ENCODE results near the gene SH3RF3.

Gene SH3RF3

DNA sequence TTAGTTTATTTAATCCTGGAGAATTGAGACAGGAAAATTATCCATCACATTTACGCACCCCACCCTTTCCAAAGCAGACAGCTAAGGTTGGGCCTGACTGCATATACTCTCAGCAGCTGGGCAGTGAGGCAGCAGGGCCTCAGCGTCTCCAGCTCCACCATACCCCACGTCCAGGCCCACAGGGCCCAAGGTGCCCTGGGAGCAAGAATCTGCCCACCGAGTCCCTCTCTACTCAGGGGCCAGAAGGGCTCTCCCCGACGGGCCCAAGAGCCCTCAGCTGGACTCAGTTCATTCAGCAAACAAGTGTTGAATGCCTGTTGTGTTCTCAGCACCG is 358.5 kb downstream of the SH3RF3 start:
- TF ChIP-seq, protein P1, sequence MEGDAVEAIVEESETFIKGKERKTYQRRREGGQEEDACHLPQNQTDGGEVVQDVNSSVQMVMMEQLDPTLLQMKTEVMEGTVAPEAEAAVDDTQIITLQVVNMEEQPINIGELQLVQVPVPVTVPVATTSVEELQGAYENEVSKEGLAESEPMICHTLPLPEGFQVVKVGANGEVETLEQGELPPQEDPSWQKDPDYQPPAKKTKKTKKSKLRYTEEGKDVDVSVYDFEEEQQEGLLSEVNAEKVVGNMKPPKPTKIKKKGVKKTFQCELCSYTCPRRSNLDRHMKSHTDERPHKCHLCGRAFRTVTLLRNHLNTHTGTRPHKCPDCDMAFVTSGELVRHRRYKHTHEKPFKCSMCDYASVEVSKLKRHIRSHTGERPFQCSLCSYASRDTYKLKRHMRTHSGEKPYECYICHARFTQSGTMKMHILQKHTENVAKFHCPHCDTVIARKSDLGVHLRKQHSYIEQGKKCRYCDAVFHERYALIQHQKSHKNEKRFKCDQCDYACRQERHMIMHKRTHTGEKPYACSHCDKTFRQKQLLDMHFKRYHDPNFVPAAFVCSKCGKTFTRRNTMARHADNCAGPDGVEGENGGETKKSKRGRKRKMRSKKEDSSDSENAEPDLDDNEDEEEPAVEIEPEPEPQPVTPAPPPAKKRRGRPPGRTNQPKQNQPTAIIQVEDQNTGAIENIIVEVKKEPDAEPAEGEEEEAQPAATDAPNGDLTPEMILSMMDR (conservative IDR thresholded peaks at IDR 0.05): no peak
- H3K27ac ChIP-seq: no peak overlapping the region

DNA sequence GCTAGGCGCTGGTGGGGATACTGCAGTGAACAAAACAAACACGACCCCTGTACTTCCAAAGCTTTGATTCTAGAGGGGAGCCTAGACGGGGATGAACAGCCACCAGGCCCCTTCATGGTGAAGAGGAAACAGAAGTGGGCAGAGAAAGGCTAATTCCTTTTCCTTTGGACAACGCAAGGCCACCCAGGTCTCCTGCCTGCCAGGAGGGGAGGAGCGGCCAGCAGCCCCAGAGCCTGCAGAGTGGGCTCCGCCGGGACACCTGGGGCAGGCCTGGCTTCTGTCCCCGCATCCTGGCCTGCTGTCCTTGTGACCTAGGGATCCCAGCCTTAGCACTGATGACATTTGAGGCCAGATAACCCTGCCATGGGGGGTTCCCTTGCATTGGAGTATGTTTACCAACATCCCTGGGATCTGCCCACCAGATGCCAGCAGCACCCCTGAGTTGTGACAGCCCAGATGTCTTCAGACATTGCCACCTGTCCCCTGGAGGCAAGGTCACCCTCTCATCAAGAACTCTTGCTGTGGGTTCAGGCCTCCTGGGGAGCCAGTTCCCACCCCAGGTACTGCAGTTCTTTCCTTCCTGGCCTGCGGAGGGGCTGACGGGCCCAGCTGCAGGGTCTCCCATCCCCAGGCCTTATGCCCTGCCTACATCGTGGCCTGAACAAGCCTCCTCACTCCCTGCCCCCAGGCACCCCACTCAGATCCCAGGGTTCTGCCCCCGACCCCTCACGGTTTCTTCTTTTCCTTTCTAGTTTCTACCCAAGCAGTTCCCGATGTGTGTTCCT is 359.1 kb downstream of the SH3RF3 start:
- no peak overlapping the region for H3K27ac ChIP-seq
- TF ChIP-seq, protein P1 (conservative IDR thresholded peaks at IDR 0.05): no peak

DNA sequence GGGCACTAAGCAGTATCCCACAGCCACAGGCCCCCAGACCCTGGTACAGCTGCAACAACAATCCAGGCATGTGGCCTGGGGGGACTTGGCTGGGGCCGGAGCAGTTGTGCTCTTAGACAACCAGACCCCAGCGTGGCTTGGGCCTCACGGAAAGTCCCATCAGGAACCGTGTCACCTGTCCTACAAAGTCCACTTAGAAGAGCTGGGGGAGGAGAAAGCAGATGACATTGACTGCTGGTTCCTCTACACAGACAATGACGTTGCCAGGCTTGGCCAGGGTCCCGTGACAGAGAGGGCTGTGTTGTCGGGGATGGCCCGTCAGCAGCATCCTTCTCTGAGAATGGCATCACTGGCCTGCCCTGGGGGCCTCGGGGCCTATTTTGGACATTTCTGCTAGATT is 360.3 kb downstream of the SH3RF3 start:
- H3K27ac ChIP-seq: no peak overlapping the region
- TF ChIP-seq, protein P1 (conservative IDR thresholded peaks at IDR 0.05): no peak

DNA sequence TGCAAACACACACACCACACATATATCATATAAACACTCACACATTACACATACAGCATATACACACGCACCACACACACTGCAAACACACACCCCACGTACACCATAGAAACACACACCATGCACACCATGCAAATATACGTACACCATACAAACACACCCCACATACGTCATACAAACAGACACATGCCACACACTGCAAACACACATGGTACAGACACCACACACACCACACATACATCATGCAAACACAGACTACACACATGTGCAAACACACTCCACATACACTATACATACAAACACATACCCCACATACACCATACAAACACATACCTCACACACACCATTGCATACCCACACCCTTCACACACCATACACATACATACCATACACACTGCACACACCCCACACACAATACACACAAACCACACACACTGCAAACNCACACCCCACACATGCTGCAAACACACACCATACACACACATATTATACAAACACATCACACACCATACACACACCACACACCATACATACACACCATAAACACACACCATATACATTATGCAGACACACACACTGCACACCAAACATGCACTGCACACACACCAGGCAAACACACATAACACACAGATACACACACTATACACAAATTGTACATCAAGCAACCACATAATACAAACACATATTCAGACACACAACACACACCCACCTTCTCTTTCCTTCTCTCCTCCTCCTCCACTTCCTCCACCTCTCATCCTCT is 364.4 kb downstream of the SH3RF3 start:
- TF ChIP-seq, protein P1 (conservative IDR thresholded peaks at IDR 0.05): no peak
- H3K27ac ChIP-seq: no peak overlapping the region

DNA sequence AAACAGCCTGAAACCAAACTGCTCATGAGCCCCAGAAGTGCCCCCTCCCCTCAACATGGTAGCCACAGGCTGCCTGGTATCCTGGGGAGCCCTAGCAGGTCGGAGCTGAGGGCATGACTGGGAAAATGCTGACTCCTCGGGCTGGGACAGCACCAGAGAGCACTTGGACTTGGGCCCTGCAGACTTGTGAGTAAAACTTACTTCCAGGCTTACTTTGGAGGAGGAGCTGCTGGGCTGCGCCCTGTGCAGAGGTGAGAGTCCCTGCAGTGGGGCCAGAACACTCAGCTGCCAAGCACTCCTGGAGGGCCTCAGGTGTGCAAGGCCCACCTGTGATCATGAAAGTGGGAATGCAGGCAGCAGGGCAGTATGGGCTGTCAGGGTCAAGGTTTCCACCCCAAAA is 365.3 kb downstream of the SH3RF3 start:
- TF ChIP-seq, protein P1 (conservative IDR thresholded peaks at IDR 0.05): no peak

DNA sequence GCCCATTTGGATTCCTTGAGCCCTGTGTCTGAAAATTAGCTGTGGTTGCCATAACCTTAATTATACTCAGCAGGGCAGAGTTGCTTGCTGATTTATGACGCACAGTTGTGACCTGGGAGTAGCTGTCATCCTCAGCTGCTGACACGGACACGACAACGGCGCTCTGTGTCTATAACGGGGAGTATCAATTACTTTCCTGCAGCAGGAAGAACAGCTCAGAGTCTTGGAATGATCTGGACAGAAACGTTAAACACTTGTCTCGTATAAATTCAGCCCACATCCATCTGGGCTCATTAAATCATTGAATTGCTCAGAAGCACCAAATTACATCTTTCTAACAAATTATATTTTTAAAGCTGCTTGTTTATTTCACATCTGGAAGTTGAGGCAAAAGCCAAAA is 368.5 kb downstream of the SH3RF3 start:
- TF ChIP-seq, protein P1 (conservative IDR thresholded peaks at IDR 0.05): no peak
- no peak overlapping the region; the same call in 1 of the 2 replicates for H3K27ac ChIP-seq

More for the DNA sequence above, 365.3 kb downstream of the SH3RF3 start:
- no peak overlapping the region for H3K27ac ChIP-seq
